HG02885 (cell line): ENCODE measurements around the gene ZNF827.

Experiments
- ATAC-seq: cut with Tn5 transposase; IDR thresholded peaks from one replicate; pipeline ENCODE4 v1.9.1; 2021; ENCODE audit warnings: mild to moderate bottlenecking; ENCODE audit not compliant: unreplicated experiment, poor library complexity

The ZNF827 gene

DNA sequence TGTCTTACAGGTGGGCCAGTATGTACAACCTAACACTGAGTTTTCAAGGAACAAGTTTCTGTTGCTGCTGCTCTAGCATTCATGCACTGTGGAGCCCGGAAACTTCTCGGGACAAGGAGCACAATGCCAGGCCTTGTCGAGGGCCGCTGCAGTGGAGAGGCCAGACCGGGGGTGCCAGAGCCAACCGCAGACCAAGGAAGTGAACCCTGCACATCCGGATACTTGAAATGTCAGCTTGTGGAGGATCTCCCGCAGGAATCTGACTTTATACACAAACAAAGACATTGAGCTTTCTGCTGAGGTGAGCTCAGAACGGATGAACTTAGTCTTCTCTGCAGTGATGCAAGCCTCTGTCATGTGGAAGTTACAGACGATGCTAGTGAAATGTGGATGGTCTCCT, 99.5 kb downstream of the ZNF827 start:
- no peak for ATAC-seq

DNA sequence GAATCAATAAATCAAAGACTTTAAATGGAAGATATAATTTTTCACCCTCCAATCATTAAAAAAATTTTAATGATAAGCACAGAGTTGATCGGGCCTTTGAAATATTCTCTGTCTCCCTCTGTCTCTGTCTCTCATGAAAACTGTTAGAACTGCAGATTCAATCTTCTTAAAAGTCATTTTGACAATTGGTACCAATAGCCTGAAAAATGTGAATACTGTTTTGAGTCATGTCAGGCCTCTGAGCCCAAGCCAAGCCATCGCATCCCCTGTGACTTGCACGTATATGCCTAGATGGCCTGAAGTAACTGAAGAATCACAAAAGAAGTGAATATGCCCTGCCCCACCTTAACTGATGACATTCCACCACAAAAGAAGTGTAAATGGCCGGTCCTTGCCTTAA, 106.2 kb downstream of the ZNF827 start:
- peak; percentile 21 for ATAC-seq

DNA sequence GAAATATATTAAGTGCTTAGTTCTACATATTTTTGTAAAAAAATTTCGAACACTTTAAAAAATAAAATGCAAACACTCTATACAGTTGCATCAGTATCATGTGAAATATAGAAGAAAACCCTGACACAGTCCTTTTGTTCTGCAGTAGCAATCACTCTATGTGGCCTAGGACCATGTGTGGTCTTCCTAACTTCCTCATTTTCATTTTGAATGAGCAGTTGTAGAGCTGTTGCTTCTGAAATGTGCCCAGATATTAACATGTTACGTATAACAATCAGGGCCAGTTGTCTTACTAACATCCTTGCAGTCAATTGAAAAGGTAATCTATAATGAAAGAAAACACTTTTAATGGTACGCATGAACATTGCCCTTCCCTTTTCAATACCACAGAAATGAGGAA, 107.9 kb downstream of the ZNF827 start:
- peak; percentile 65 for ATAC-seq

DNA sequence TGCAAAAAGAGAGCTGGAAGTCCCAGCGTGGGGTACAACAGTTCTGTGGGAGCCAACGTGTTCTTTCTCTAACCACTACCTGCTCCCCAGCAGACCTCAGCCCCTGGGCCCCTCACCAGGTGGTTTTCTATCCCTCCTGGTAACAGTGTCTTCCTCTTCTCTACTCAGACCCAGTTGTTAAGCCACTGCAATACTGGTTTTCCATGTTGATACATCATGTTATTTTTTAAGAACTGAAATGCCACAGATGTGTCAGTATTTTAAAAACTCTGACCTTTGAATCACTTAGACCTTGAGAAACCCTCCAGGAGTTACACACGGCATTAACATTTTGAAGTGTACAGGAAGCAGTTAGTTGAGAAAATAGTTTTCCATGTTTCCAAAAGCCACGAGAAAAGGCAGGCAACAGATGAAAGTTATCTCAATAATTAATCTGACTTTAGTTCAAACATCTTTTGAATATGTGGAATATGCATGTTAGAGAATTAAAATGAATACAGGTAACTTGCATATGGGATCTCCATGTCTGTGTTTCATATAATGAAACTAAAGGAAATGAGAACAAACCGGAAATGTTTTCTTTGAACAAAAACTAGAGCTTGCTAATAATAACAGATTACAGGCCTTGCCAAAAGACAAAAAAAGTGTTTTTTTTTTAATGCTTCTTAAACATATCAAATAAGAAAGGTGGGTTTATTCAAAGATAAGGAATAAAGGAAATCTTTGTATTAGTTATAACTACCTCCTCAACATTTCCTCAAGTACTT, 108.8 kb downstream of the ZNF827 start:
- peak; percentile 64 for ATAC-seq

DNA sequence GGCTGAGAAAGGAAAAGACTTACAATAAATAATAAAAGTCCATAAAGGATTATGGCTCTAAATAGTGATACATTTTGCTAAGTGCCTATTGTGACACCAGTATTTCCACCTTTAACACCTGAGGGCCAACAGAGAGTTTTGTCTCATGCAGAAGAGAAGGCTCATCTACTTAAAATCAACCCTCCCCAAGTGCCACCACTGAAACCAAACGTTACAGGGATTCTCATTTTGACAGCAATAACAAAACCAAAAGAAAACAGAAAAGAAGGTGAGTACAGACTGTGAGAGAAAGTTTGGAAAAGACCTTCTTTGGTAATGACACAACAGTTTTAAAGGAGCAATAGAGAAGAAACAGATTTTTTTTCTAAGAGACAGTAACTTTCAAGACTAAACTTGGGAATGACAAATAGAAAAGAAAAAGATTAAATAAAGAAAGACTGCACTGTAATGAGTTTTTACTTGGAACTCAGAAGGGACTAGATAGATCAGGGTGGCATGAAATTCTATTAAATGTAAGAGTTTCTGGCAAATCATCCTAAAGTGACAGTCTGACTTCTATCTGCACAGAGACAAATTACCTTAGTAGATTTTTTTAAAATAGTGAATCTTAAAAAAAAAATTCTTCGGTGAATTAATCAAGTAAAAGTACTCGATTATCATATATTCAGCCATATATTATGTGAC, 109.7 kb downstream of the ZNF827 start:
- peak; percentile 72 for ATAC-seq

DNA sequence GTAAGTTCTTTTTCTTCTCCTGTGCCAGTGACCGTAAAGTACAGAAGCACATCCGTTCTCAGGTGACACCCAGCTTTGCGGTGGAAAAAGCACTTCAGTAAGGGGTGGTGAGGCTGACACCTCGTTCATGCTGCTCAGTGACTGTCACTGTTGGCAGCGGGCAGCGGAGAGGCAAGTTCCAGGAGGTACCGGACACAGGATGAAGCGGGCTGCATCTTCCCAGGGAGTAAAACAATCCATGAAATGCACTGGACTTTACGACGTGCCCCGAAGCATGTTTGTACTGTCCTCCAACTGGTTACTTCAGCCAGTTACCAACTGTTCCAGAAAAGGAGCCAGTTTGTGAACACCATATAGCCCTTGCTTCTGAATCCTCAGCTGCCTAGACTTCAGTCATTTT, 110.7 kb downstream of the ZNF827 start:
- no peak for ATAC-seq

DNA sequence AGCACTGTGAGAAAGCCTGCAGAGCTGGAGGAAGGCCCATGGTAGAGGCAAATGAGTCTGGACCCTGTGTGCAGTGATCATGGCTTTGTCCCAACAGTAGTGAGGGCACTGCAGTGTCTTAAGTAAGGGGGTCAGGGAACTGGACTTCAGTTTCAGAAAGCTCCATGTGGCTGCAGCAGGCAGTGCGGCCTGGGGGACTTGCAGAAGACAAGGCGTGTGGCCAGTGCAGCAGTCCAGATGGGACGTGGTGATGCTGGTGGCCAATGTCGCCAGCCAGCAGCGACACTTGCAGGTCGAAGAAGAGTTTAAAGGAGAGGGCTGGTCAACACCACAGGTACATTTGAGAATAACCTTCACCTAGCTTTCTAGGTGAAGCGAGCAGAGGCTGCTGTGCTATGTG, 113.4 kb downstream of the ZNF827 start:
- ATAC-seq: no peak

DNA sequence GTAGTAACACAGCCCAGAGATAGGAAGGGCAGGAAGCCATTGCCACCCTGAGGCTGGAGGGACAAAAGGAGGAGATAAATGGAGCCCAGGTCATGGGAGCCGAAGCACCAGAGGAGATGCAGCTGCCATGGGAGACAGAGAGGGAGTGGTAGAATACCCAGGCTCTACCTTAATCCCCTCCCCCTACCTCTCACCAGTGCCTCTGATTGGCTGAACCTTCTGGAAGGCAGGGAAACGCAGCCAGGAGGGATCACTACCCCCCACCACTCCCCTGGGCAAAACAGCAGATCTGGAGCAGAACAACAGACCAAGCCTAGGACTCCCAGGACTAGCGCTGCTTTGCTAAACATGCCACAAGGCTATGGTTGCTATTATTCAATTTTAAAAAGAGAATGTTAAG, 114.2 kb downstream of the ZNF827 start:
- ATAC-seq: no peak

DNA sequence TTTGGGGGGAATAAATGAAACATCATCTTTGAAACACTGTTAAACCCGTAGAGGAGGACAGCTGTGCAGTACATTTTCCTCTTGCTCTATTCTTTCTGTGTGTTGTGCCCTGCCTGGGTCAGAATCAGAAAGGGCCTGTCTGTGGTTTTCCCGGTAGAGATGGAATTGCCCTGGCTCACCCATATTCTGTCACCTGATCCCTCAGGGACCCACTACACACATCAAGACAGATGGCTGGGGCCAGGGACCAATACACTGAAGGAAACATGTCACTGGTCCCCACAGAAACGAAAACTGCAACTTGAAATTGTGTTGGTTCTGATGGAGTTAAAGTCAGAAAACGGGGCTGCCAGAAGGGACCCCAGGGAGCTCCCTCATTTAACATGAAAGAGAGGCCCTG, 114.9 kb downstream of the ZNF827 start:
- ATAC-seq: no peak

DNA sequence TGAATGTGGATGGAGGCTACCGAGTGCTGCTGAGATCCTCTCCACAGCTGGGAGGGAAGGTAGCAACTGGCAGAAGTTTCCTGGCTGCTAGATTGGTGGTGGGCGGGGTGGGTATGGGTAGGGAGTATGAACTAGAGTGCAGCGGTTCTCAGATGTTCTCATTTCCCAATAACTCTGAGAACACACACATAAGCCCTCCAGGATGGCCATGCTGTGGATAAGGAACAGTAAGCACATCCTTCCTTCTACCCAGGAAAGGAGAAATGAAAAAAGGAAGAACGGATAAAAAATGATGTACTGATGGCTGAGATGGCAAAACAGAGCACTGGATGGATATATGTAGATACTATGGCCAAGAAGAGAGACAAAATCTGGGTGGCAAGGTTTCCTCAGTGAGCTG, 116.0 kb downstream of the ZNF827 start:
- no peak for ATAC-seq

DNA sequence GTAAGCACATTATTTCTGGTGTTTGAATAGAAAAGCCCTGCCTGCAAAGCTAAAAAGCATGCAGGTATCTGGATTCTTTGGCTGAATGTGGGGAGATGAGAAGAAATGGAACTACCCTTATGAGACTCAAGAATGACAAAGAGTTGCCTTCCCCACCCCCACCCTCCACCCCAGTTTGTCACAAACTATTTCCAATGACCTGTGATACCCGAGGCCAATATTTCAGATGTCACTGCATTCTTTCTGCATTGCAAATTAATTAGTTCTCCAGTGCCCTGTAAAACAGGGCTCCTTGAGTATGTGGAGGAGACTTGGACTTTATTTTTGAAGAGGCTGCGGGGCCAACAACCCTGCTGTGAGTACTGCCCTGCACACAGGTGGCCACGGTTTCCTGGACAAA, 116.4 kb downstream of the ZNF827 start:
- ATAC-seq: no peak

DNA sequence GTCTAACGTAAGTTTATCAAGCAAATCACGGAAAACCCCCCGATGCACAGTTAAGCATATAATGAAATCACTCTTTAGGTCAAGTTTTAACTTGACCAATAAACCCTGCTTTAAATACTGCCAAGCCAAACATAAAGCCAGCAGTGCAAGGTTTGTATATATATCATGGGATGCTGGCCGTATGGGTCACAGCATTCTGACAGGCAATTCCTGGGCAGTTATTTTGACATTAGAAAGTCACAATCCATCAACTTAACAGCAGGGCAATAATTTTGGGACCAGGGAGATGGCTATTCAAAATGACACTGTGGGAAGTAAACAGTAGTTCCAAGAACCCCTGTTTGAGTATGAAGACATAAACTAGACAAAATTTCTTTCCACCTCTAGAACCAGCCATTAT, 116.9 kb downstream of the ZNF827 start:
- no peak for ATAC-seq

DNA sequence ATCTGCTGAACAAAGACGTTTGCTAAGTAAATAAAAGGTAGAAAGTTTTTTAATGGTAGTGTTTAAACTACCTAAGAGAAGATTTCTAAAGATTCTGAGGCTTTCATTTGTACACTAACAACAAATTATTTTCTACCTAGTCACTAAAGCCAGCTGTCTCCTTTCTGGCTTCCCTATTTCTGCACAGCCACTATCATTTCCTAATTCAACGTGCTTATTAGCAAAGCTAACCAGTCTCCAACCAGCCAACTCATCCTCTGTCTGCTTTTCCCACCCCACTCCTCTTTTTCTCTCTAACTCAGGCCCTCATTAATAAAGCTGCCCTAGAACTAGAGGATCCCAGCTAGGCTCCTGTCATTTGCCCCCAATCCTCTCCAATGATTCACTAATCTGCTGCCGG, 118.2 kb downstream of the ZNF827 start:
- ATAC-seq: no peak

DNA sequence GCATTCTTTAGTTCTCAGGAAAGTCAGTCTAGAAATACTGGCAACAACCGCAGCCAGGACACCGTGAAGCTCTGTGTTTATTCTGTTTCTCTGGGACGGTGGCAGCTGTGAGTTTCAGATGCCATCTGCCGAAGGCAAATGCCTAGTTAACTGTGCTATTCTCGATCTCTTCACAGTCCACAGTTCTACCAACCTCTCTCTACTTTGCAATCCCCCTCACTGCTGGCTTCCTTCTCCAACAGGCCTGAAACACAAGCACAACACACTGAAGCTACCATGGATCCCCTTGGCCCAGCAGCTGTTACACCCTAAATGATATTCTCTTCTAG, 118.8 kb downstream of the ZNF827 start:
- no peak for ATAC-seq

DNA sequence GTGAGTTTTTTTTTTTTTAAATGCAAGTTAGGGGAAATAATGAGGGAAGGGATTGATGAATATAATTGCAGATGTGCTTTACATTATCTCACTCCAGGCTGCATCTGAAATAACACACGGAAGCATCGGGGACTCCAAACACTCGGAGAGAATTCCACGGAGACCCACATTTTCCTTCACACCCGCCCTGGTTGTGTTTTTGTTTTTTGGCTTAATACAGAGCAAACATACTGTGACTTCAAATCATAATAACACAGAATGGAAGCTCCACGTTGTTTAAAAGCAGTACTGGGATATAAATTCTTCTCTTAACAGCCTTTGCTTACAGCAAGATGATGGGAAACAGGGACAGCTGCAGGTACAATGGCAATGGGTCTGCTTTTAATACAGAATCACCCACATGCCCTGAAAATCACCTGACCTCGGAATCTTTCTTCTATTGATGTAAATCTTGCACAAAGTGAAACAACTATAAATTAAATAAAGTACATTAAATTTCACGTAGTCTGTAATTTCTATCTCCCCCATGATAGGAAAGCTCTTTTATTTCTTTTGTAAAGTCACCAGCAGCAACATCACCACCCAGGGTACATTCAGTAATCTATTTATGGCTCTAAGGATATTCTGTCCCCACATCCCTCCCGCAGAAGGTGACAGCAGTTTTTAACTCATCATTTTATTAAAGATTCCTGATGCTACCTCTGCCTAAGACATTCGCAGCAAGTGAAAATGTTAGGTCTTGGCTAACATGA, 119.3 kb downstream of the ZNF827 start:
- ATAC-seq: no peak

DNA sequence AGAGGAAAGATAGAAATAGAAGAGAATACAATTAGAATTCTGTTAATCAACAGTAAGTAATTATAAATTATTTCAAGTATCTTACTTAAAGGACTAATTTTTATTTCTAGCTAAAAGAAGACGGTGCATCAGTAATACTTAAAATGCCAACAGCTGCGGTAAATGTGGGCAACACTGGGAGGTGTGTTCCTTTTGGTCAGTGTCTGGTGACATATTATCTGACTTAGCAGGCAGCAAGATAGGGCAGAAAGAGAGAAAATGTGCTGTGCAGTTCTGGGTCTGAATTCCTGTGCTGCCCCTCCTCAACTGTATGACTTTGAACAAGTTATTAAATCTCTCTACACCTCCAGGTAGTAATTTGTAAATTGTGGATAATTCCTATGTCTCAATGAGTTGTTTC, 120.6 kb downstream of the ZNF827 start:
- ATAC-seq: no peak

DNA sequence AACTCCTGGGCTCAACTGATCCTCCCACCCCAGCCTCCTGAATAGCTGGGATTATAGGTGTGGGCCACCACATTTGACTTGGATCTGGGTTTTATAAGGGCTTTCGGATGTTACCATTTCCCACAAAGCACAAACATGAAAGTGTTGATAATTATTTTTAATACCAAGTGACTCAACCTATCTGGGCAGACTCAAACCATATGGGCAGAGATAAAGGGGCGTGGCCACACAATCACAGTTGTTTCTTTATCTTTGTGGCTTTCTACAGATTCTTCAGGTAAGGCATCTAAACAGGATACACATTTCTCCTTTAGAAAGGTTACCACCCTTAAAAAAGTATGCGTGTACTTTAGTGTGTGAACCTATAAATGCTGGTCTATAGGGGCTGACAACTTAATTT, 122.5 kb downstream of the ZNF827 start:
- no peak for ATAC-seq

DNA sequence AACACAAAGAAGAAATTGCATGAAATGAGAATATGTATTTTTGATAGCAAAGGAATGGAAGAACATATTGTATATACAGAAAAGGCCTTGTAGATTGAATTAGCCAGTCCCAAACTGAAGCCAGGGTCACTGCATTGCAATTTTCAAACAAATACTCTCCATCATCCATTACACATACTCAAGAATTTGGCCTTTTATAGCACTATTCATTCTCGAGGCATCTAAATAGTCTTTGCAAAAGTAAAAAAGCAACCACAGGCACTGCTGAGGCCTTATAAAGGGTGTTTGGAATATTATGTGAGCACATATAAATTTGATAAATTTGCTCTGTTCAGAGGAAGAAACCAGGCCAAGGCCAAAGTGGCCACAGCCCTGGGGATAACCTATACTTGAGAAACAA, 123.0 kb downstream of the ZNF827 start:
- no peak for ATAC-seq

DNA sequence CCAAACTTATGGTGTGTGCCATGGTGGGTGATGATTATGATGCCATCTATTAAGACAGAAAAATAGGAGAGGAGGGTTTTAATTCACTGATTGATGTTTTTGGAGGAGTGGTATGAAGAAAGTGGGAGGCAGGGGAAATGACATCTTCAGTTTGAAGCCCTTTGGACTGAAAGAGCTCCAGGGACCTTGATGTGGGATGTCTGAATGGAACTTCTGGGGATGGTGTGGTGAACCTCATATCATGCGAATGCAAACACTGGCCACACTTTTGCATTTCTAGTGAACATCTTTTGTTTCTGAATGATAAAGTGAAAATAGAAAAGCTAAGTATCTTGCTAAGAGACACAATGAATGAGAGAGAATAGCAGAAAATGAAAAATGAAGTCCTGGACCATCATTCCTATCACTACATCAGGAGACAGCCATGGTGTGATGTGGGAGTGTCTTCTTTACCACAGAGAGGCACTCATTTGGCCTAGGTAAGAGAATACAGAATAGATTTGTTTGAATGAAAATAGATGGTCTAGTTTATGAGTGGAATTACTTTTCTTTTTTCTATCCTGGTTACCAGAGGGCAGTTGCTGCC, 123.5 kb downstream of the ZNF827 start:
- no peak for ATAC-seq

DNA sequence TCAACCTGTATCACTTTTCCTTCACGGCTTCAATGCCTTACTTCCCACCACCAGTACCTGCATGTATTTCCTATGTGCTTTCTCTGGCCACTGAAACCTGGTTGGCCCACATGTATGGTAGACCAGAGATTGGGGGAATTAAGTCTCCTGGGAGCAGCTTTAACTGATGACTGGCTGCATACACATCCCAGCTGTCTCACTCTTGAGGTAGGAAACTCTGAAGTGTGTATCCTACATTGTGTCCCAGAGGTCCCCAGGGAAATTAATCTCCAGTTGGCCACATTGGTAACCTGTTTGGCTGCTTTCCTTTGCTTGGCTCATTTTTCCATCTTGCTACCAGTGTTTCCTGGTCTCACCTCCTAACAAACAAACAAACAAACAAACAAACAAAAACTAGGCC, 124.4 kb downstream of the ZNF827 start:
- no peak for ATAC-seq

DNA sequence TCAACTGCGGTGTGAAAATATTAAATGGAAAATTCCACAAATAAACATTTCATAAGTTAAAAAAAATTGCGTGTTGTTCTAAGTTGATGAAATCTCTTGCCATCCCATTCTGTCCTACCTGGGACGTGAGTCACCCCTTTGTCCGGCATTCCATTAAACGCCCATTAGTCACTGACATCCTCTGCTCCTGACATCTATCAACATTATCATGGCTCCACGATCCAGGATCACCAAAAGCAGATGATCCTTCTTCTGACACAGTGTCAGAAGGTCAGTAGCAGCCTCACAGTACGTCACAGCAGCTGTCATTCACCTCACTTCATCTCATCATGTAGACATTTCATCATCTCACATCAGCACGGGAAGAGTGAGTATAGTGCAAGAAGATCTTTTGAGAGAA, 125.7 kb downstream of the ZNF827 start:
- ATAC-seq: no peak
